ENCODE data around the gene MTG2. TPM values are rescaled to one million over a fixed set of nuclear protein-coding genes. Genes with fewer than 3 reads are reported as not detected.
A peak's percentile ranks its signal among the peaks of the same experiment; 100 is the strongest.

MTG2 gene
- total and polyA plus RNA-seq, 11 donors: 20.7 to 40.7 (median 27.9) TPM

DNA sequence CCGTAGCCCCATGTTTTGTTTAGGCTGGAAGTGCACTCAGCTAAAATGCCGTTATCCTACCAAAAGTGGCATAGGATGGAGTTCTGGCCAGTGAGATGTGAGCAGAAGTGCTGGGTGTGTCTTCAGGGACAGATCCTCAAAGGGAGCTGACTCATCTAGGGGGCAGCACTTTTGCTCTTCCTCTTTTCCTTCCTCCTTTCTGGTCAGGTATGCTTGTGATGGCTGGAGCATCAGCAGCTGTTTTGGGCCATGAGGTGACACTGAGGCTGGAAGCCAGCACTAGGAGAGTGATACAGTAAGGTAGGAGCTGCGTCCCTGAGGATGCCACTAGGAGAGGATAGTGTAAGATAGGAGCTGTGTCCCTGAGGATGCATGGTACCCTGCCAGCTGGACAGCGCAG is 50.9 kb downstream of the MTG2 start:
- 83 to 92% (median 88%) methylated on average over 4 of the region's 4 CpGs for WGBS, 4 donors
- no peaks in the 10 kb centered on the region for H3K27me3 ChIP-seq
- ATAC-seq (no peak), DNase-seq (no peak)
- peaks cover 0 to 45% (median 9%) of the 10 kb centered on the region in 12 donors for H3K4me1 ChIP-seq
- H3K9me3 ChIP-seq: peaks cover 0 to 3% (median 0%) of the 10 kb centered on the region in 12 donors
- TF ChIP-seq, protein P1, sequence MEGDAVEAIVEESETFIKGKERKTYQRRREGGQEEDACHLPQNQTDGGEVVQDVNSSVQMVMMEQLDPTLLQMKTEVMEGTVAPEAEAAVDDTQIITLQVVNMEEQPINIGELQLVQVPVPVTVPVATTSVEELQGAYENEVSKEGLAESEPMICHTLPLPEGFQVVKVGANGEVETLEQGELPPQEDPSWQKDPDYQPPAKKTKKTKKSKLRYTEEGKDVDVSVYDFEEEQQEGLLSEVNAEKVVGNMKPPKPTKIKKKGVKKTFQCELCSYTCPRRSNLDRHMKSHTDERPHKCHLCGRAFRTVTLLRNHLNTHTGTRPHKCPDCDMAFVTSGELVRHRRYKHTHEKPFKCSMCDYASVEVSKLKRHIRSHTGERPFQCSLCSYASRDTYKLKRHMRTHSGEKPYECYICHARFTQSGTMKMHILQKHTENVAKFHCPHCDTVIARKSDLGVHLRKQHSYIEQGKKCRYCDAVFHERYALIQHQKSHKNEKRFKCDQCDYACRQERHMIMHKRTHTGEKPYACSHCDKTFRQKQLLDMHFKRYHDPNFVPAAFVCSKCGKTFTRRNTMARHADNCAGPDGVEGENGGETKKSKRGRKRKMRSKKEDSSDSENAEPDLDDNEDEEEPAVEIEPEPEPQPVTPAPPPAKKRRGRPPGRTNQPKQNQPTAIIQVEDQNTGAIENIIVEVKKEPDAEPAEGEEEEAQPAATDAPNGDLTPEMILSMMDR (IDR thresholded peaks at IDR 0.05): no peak
- TF ChIP-seq POLR2A (IDR thresholded peaks at IDR 0.05): no peak
- H3K4me3 ChIP-seq: no peak overlapping the region
- H3K27ac ChIP-seq: peak overlapping the region in 11 of 12 donors; percentile 23 to 87 (median 75)
- no peaks in the 10 kb centered on the region for H3K36me3 ChIP-seq
- intact Hi-C loops (cut with DNase I): loop anchor here in 4 of 10 donors (5.0 to 10.0 kb wide), 4 partner anchors 41 to 89 kb away; partner anchors contain the start of genes MTG2 (in 1 of the 4), PSMA7 (in 1 of the 4) and SS18L1 (in 1 of the 4)

DNA sequence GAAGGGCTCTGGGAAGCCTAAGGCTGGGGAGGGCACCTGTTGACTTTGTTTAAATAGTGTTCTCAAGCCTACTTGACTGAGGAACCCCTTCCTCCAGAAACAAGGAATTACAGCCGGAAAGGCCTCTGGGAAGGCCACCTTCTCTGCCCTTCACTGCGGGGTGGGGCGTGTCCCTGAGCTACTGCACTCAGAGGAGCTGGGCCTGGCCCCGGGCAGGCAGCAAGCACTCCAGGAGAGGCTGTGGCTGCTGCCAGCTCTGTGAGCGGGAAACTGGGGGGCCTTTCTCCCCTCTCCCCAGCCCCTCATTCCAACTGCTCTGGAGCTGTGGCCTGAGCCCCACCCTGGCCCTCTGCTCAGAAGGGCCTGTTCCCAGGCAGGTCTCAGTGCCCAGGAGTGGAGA is 51.5 kb downstream of the MTG2 start:
- Histone ChIP-seq H3K9me3 (peaks cover 0 to 3% (median 0%) of the 10 kb centered on the region in 12 donors), H3K27me3 (no peaks in the 10 kb centered on the region), H3K27ac (peak overlapping the region; percentile 23 to 87 (median 75)), H3K4me3 (peak overlapping the region in 1 of 12 donors; percentile 35), H3K36me3 (no peaks in the 10 kb centered on the region), H3K4me1 (peaks cover 0 to 52% (median 13%) of the 10 kb centered on the region in 12 donors)
- ATAC-seq (no peak), DNase-seq (peak in 1 of 5 donors; percentile 75)
- WGBS, 4 donors: 35 to 53% (median 46%) methylated on average over 4 to 5 of the region's 5 CpGs
- no peak for TF ChIP-seq POLR2A (IDR thresholded peaks at IDR 0.05)
- TF ChIP-seq, protein P1 (IDR thresholded peaks at IDR 0.05): no peak
- intact Hi-C loops (cut with DNase I): loop anchor here in 4 of 10 donors (5.0 to 10.0 kb wide), 4 partner anchors 42 to 90 kb away; partner anchors contain the start of genes MTG2 (in 1 of the 4), PSMA7 (in 1 of the 4) and SS18L1 (in 1 of the 4)

DNA sequence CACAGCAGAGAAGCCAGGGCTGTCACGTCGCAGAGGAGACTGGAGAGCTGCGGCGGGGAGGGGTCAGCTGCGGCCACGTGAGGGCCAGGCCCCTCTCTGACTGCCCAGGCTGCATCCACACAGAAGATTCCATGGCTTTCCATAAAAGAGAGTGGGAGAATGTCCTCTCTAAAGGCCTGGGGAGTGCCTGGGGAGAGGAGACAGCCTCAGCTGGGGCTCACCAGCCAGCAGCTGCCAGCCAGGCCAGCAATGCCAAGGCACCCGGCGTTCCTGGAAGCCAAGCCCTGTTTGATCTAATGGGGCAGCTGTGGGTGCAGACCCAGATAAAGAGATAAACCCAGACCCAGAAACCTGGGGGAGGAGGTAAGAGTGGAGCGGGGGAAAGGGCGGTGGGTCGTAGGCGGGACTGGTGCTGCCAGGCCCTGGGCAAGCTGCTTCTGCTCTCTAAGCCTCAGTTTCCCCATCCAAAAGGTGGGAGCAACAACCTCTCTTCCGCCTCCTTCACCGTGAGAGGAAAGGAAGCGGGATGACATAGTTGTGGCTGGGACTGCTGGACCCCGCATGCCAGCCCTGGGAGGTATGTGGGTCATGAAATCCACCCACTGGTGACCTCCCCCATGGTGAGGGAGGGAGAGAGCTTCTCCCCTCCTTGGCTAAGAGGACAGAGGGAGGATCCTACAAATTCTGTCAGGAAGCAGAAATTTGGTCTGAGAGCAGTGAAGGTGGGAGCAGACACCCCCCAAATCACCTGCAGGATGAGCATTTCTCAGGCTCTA is 52.4 kb downstream of the MTG2 start:
- H3K27me3 ChIP-seq: no peaks in the 10 kb centered on the region
- no peaks in the 10 kb centered on the region for H3K36me3 ChIP-seq
- peak in 2 of 5 donors; percentile 56 for DNase-seq
- peak in 1 of 4 donors; percentile 13 for ATAC-seq
- H3K27ac ChIP-seq: peak overlapping the region; percentile 23 to 87 (median 75)
- H3K4me1 ChIP-seq: peaks cover 6 to 60% (median 20%) of the 10 kb centered on the region in 12 donors
- 38 to 52% (median 46%) methylated on average over 16 of the region's 16 CpGs for WGBS, 4 donors
- H3K9me3 ChIP-seq: peaks cover 0 to 3% (median 0%) of the 10 kb centered on the region in 12 donors
- intact Hi-C loops (cut with DNase I): loop anchor here in 5 of 10 donors (5.0 to 10.0 kb wide), 5 partner anchors 50 to 172 kb away; partner anchors contain the start of genes MTG2 (in 3 of the 5), CABLES2 (in 1 of the 5), PSMA7 (in 1 of the 5) and SS18L1 (in 1 of the 5)
- H3K4me3 ChIP-seq: peak overlapping the region in 8 of 12 donors; percentile 2 to 37 (median 22)
- no peak for TF ChIP-seq POLR2A (IDR thresholded peaks at IDR 0.05)
- TF ChIP-seq, protein P1 (IDR thresholded peaks at IDR 0.05): no peak

DNA sequence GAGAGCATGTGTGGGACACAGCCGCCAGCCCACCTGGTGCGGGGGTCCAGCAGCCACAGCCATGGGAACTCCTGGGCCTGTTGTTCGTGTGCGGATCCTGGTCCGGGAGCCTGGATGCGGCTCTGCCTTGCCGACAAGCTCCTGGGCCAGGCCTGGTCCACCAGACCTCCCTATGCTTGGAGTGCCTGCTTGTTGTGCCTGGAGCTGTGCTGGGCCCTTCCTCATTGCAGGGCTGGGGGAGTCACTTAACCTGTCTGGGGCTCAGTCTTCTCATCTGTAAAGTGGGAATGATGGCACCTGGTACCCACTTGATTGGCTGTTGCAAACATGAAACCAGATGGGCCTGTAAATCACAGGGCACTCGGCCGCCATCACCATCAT is 52.9 kb downstream of the MTG2 start:
- peaks cover 6 to 65% (median 24%) of the 10 kb centered on the region in 12 donors for H3K4me1 ChIP-seq
- intact Hi-C loops (cut with DNase I): loop anchor here in 5 of 10 donors (5.0 to 10.0 kb wide), 5 partner anchors 51 to 172 kb away; partner anchors contain the start of genes MTG2 (in 3 of the 5), CABLES2 (in 1 of the 5), PSMA7 (in 1 of the 5) and SS18L1 (in 1 of the 5)
- DNase-seq: peak in 1 of 5 donors; percentile 53

More for the DNA sequence above, 52.9 kb downstream of the MTG2 start:
- peak overlapping the region in 7 of 12 donors; percentile 2 to 37 (median 24) for H3K4me3 ChIP-seq
- H3K27ac ChIP-seq: peak overlapping the region in 10 of 12 donors; percentile 23 to 87 (median 78)
- H3K27me3 ChIP-seq: no peaks in the 10 kb centered on the region
- H3K36me3 ChIP-seq: no peaks in the 10 kb centered on the region
- no peak for TF ChIP-seq POLR2A (IDR thresholded peaks at IDR 0.05)
- TF ChIP-seq, protein P1 (IDR thresholded peaks at IDR 0.05): no peak
- H3K9me3 ChIP-seq: peaks cover 0 to 3% (median 0%) of the 10 kb centered on the region in 12 donors
- ATAC-seq: no peak
- WGBS, 4 donors: 77 to 91% (median 88%) methylated on average over 7 to 9 of the region's 9 CpGs
